Dermis lymphatic vessel endothelial cell (primary cell): ENCODE results near the gene SLC2A11. TPM values are rescaled to one million over a fixed set of nuclear protein-coding genes. Genes with fewer than 3 reads are reported as not detected.

ENCODE experiments used
- total RNA-seq: library from RNA; depleted of rRNA; stranded (reverse); fragments of >200 nt; gene quantifications from 2 replicates; pipeline ENCODE4 v1.2.1, GENCODE V29; 2014

Gene SLC2A11
- total RNA-seq = 3.3 and 4.4 TPM in 2 replicates

GRCh38 chr22:23857606-23858483 is at the start of gene SLC2A11:
SLC2A11 (plus strand) TSS chr22:23857875; CDS start chr22:23858000, 125 bp downstream.

GRCh38 chr22:23838681-23839468 is 18.8 kb upstream of the SLC2A11 start, which contains the start of gene DERL3:
DERL3 (minus strand) TSS chr22:23839006; CDS start chr22:23838987, 19 bp downstream.

GRCh38 chr22:23893945-23894709 is 36.5 kb downstream of the SLC2A11 start, which contains the start of gene MIF:
MIF (plus strand) TSS chr22:23894383; CDS start chr22:23894475, 92 bp downstream.

Other genes with a start within 250 kb of the SLC2A11 start
- gene DRICH1, start 225.6 kb upstream of the SLC2A11 start, total RNA-seq = 0.11 TPM in 1 of 2 replicates, not detected in the other
- not detected in 2 replicates for gene RGL4, start 166.9 kb upstream of the SLC2A11 start, total RNA-seq
- 1.3 and 2.1 TPM in 2 replicates for gene ZNF70, start 106.8 kb upstream of the SLC2A11 start, total RNA-seq
- 0.22 TPM in 1 of 2 replicates, not detected in the other for gene VPREB3, start 103.5 kb upstream of the SLC2A11 start, total RNA-seq
- 0.09 and 0.33 TPM in 2 replicates for gene C22orf15, start 94.9 kb upstream of the SLC2A11 start, total RNA-seq
- gene CHCHD10, start 89.9 kb upstream of the SLC2A11 start, total RNA-seq = 6.5 and 11.8 TPM in 2 replicates
- gene MMP11, start 85.0 kb upstream of the SLC2A11 start, total RNA-seq = 4.2 and 8.2 TPM in 2 replicates
- 13.3 and 19.3 TPM in 2 replicates for gene SMARCB1, start 70.9 kb upstream of the SLC2A11 start, total RNA-seq
- gene DERL3, start 18.9 kb upstream of the SLC2A11 start, total RNA-seq = 0.17 and 0.33 TPM in 2 replicates
- 163 and 279 TPM in 2 replicates for gene MIF, start 36.5 kb downstream of the SLC2A11 start, total RNA-seq
- gene GSTT2B, start 103.3 kb downstream of the SLC2A11 start, total RNA-seq = 0.77 and 13.5 TPM in 2 replicates
- gene DDTL, start 109.0 kb downstream of the SLC2A11 start, total RNA-seq = 0.86 and 4.7 TPM in 2 replicates
- gene DDT, start 116.6 kb downstream of the SLC2A11 start, total RNA-seq = 92.4 and 105 TPM in 2 replicates
- gene GSTT2, start 122.3 kb downstream of the SLC2A11 start, total RNA-seq = 0.98 TPM in 1 of 2 replicates, not detected in the other
- not detected in 2 replicates for gene GSTT4, start 147.6 kb downstream of the SLC2A11 start, total RNA-seq
- gene CABIN1, start 153.4 kb downstream of the SLC2A11 start, total RNA-seq = 20.3 and 21.7 TPM in 2 replicates